K562 (cell line): ENCODE results near the gene PPIL6. TPM values are rescaled to one million over a fixed set of nuclear protein-coding genes. Genes with fewer than 3 reads are reported as not detected.
A peak's percentile ranks its signal among the peaks of the same experiment; 100 is the strongest.

Experiments
- CBX2 ChIP-seq: fragments of 200-600 bp; sonication (generic); IDR thresholded peaks from one replicate; pipeline ENCODE4 v1.6.1; 2012; ENCODE audit warnings: mild to moderate bottlenecking, low read length, inconsistent platforms; ENCODE audit not compliant: insufficient read depth, poor library complexity, severe bottlenecking
- CC2D1A ChIP-seq: fragments of 450-650 bp; IDR thresholded peaks from 2 replicates; pipeline ENCODE4 v1.6.1; 2017; ENCODE audit warnings: mild to moderate bottlenecking
- CREB1 ChIP-seq, 2 experiments: sonication (generic) in 1 of 2; formaldehyde crosslinking in 1 of 2; IDR thresholded peaks; 2 replicates each; pipeline versions ENCODE4 v1.6.1 to v1.8.0; 2012 to 2022; ENCODE audit warnings: inconsistent platforms in 1 of 2, mild to moderate bottlenecking in 1 of 2, missing genetic modification reagents in 1 of 2, moderate library complexity in 1 of 2
- HNRNPL ChIP-seq: fragments of 200-400 bp; formaldehyde crosslinking; IDR thresholded peaks from 2 replicates; pipeline ENCODE4 v1.6.1; 2017; ENCODE audit warnings: low read depth, mild to moderate bottlenecking, low read length
- KDM4B ChIP-seq, 2 experiments: fragments of 450-650 bp in 1 of 2; sonication (generic) in 1 of 2; IDR thresholded peaks; 2 replicates each; pipeline ENCODE4 v1.6.1; 2016 to 2017; ENCODE audit warnings: borderline replicate concordance in 2 of 2, antibody characterized with exemption in 1 of 2, low read depth in 1 of 2, mild to moderate bottlenecking in 1 of 2
- LARP7 ChIP-seq: fragments of 450-650 bp; IDR thresholded peaks from 2 replicates; pipeline ENCODE4 v1.6.1; 2016
- MTA3 ChIP-seq: fragments of 450-650 bp; formaldehyde crosslinking; IDR thresholded peaks from 2 replicates; pipeline ENCODE4 v1.6.1; 2017; ENCODE audit warnings: mild to moderate bottlenecking, borderline replicate concordance
- PML ChIP-seq: IDR thresholded peaks from 2 replicates; pipeline ENCODE4 v1.6.1; 2012; ENCODE audit warnings: low read length, inconsistent platforms
- PURB ChIP-seq: sonication (generic); formaldehyde crosslinking; IDR thresholded peaks from 2 replicates; pipeline ENCODE4 v1.9.0; 2021; ENCODE audit warnings: low read depth, mild to moderate bottlenecking, missing genetic modification reagents
- SMAD1 ChIP-seq: fragments of 150-350 bp; IDR thresholded peaks from 2 replicates; pipeline ENCODE4 v1.6.1; 2014; ENCODE audit warnings: low read length, low read depth; ENCODE audit not compliant: partially characterized antibody
- SMARCC2 ChIP-seq: fragments of 450-650 bp; IDR thresholded peaks from 2 replicates; pipeline ENCODE4 v1.6.1; 2017; ENCODE audit warnings: antibody characterized with exemption, moderate library complexity, mild to moderate bottlenecking, low read depth
- TFAM ChIP-seq: fragments of 250-450 bp; sonication (Bioruptor Pico); conservative IDR thresholded peaks from 2 replicates; pipeline ENCODE4 v1.5.0; 2021; ENCODE audit warnings: mild to moderate bottlenecking, moderate library complexity
- TGIF2 ChIP-seq: sonication (generic); formaldehyde crosslinking; IDR thresholded peaks from 2 replicates; pipeline ENCODE4 v1.8.1; 2022; ENCODE audit warnings: mild to moderate bottlenecking, missing genetic modification reagents, moderate library complexity
- TOE1 ChIP-seq, 2 experiments: fragments of 450-650 bp in 1 of 2; sonication (generic) in 1 of 2; formaldehyde crosslinking in 1 of 2; IDR thresholded peaks; 2 replicates each; pipeline versions ENCODE4 v1.7.1 to v1.8.0; 2016 to 2022; ENCODE audit warnings: borderline replicate concordance in 2 of 2, mild to moderate bottlenecking in 2 of 2, antibody characterized with exemption in 1 of 2, inconsistent platforms in 1 of 2, low read depth in 1 of 2, missing genetic modification reagents in 1 of 2, moderate library complexity in 1 of 2
- ZSCAN32 ChIP-seq: fragments of 450-650 bp; formaldehyde crosslinking; IDR thresholded peaks from 2 replicates; pipeline ENCODE4 v1.4.0; 2020; ENCODE audit warnings: mild to moderate bottlenecking, moderate library complexity
- polyA plus RNA-seq, 8 experiments: library from polyadenylated mRNA; depleted of rRNA in 4 of 8; stranded (reverse) in 5 of 8; unstranded in 3 of 8; fragments of >200 nt; fragmentation: Nextera tagmentation in 2 of 8; fragmentation: Illumina TruSeq in 1 of 8; extraction: Ambion mirVana in 2 of 8; extraction: Trizol in 1 of 8; gene quantifications; 2 replicates each; pipeline versions ENCODE4 v1.2.1 to v1.2.3, GENCODE V29; 2011 to 2014; ENCODE audit warnings: inconsistent platforms in 1 of 8, missing spikeins in 1 of 8
- total RNA-seq, 7 experiments: library from RNA; depleted of rRNA in 6 of 7; stranded (reverse); fragments of >200 nt in 6 of 7; fragmentation: Illumina TruSeq in 2 of 7; extraction: Trizol in 2 of 7; gene quantifications; 2 replicates each; pipeline versions ENCODE4 v1.2.1 to v1.2.3, GENCODE V29; 2011 to 2021; ENCODE audit warnings: low replicate concordance in 1 of 7
- TF ChIP-seq, protein P1 (sequence below), 2 experiments: fragments of 450-650 bp in 1 of 2; sonication (generic) in 1 of 2; formaldehyde crosslinking in 1 of 2; IDR thresholded peaks in 1 of 2; conservative IDR thresholded peaks in 1 of 2; 2 replicates each; pipeline versions ENCODE4 v1.6.1 to v1.8.1; 2016 to 2023; ENCODE audit warnings: mild to moderate bottlenecking in 2 of 2, moderate library complexity in 2 of 2, inconsistent platforms in 1 of 2, missing genetic modification reagents in 1 of 2
- TF ChIP-seq, protein P2 (sequence below): sonication (generic); formaldehyde crosslinking; IDR thresholded peaks from 2 replicates; pipeline ENCODE4 v1.8.0; 2022; ENCODE audit warnings: mild to moderate bottlenecking, missing genetic modification reagents, borderline replicate concordance
- TF ChIP-seq, protein P3 (sequence below): sonication (generic); formaldehyde crosslinking; IDR thresholded peaks from 2 replicates; pipeline ENCODE4 v1.8.0; 2023; ENCODE audit warnings: missing genetic modification reagents, mild to moderate bottlenecking, borderline replicate concordance

The PPIL6 gene
- total and polyA plus RNA-seq, 9 of the 15 experiments (the other 6 are each of a cell fraction or from before 2014, with no cell fraction given) = 0.03 to 0.98 (median 0.41) TPM; not detected in 1

DNA sequence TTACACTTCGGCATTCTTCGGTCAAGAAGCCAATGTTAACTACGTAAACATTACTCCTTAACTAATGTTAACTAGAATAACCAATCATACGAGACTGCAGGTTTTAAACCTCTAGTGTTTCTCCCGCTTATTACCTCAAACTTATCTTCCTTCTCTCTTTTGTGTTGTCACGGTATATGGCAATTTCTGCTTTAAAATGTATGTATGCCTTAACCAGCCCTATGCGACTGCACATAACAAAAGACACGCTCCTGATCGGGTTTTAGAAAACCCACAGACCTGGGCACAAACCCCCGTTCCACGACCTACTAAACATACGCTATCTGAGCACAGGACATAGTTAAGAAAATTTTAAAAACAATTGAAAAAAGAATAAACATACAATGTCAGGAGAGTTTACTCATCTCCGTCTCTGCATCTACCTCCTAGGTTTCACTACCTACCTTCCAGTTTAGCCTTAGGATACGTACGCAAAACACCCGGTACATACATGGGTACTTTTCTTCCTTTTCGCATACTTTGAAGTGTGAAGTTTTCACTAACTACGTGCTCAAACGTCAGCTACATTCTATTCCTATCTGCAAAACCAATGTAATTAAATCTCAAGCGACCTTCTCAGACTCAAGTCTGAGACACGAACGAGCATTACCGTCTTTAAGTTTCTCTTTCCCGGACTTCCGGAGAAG is 59.2 kb downstream of the PPIL6 start (continued):
- TF ChIP-seq, protein P1, sequence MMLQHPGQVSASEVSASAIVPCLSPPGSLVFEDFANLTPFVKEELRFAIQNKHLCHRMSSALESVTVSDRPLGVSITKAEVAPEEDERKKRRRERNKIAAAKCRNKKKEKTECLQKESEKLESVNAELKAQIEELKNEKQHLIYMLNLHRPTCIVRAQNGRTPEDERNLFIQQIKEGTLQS (IDR thresholded peaks at IDR 0.05) = no peak
- TF ChIP-seq, protein P1 (CRISPR knock-in tag; conservative IDR thresholded peaks at IDR 0.05) = no peak
- no peak for TF ChIP-seq CC2D1A
- TF ChIP-seq MTA3 = 0 out of 2 replicates have a peak, but pooled peaks have one; percentile 8
- no peak for TF ChIP-seq SMAD1
- TF ChIP-seq, protein P2, sequence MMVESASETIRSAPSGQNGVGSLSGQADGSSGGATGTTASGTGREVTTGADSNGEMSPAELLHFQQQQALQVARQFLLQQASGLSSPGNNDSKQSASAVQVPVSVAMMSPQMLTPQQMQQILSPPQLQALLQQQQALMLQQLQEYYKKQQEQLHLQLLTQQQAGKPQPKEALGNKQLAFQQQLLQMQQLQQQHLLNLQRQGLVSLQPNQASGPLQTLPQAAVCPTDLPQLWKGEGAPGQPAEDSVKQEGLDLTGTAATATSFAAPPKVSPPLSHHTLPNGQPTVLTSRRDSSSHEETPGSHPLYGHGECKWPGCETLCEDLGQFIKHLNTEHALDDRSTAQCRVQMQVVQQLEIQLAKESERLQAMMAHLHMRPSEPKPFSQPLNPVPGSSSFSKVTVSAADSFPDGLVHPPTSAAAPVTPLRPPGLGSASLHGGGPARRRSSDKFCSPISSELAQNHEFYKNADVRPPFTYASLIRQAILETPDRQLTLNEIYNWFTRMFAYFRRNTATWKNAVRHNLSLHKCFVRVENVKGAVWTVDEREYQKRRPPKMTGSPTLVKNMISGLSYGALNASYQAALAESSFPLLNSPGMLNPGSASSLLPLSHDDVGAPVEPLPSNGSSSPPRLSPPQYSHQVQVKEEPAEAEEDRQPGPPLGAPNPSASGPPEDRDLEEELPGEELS (CRISPR knock-in tag) = no peak
- no peak for TF ChIP-seq TFAM
- TF ChIP-seq HNRNPL = no peak
- TF ChIP-seq PML = no peak
- TF ChIP-seq ZSCAN32 (CRISPR knock-in tag) = no peak
- TF ChIP-seq, protein P3, sequence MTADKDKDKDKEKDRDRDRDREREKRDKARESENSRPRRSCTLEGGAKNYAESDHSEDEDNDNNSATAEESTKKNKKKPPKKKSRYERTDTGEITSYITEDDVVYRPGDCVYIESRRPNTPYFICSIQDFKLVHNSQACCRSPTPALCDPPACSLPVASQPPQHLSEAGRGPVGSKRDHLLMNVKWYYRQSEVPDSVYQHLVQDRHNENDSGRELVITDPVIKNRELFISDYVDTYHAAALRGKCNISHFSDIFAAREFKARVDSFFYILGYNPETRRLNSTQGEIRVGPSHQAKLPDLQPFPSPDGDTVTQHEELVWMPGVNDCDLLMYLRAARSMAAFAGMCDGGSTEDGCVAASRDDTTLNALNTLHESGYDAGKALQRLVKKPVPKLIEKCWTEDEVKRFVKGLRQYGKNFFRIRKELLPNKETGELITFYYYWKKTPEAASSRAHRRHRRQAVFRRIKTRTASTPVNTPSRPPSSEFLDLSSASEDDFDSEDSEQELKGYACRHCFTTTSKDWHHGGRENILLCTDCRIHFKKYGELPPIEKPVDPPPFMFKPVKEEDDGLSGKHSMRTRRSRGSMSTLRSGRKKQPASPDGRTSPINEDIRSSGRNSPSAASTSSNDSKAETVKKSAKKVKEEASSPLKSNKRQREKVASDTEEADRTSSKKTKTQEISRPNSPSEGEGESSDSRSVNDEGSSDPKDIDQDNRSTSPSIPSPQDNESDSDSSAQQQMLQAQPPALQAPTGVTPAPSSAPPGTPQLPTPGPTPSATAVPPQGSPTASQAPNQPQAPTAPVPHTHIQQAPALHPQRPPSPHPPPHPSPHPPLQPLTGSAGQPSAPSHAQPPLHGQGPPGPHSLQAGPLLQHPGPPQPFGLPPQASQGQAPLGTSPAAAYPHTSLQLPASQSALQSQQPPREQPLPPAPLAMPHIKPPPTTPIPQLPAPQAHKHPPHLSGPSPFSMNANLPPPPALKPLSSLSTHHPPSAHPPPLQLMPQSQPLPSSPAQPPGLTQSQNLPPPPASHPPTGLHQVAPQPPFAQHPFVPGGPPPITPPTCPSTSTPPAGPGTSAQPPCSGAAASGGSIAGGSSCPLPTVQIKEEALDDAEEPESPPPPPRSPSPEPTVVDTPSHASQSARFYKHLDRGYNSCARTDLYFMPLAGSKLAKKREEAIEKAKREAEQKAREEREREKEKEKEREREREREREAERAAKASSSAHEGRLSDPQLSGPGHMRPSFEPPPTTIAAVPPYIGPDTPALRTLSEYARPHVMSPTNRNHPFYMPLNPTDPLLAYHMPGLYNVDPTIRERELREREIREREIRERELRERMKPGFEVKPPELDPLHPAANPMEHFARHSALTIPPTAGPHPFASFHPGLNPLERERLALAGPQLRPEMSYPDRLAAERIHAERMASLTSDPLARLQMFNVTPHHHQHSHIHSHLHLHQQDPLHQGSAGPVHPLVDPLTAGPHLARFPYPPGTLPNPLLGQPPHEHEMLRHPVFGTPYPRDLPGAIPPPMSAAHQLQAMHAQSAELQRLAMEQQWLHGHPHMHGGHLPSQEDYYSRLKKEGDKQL (CRISPR knock-in tag) = no peak
- no peak for TF ChIP-seq KDM4B (IDR thresholded peaks at IDR 0.05; ENCODE audit: borderline replicate concordance in 2 of 2, low read depth in 1 of 2)
- peak; percentile 27; the same call in 1 of the 2 replicates for TF ChIP-seq TGIF2 (CRISPR knock-in tag)
- no peak for TF ChIP-seq CREB1 (IDR thresholded peaks at IDR 0.05)
- TF ChIP-seq CREB1 (CRISPR knock-in tag; IDR thresholded peaks at IDR 0.05) = 0 out of 2 replicates have a peak, but pooled peaks have one; percentile 24
- TF ChIP-seq PURB (CRISPR knock-in tag) = no peak
- TF ChIP-seq SMARCC2 = no peak
- no peak for TF ChIP-seq LARP7
- no peak for TF ChIP-seq CBX2
- TF ChIP-seq TOE1 (IDR thresholded peaks at IDR 0.05; ENCODE audit: borderline replicate concordance) = no peak
- no peak for TF ChIP-seq TOE1 (CRISPR knock-in tag; IDR thresholded peaks at IDR 0.05; ENCODE audit: borderline replicate concordance, low read depth)
